DMS53 treated with DMSO at 0.1 percent for 48 hours (cell line): ENCODE results near the gene GPSM3.

Source experiments
- DNase-seq: peaks from one replicate; lab custom pipeline; 2025; ENCODE audit not compliant: unreplicated experiment; lab: John Stamatoyannopoulos, UW

The GPSM3 gene

GRCh38 chr6:32175711-32176475, 16.6 kb downstream of the GPSM3 start, which contains the start of gene AGPAT1:
AGPAT1 (minus strand) TSS chr6:32176084; CDS start chr6:32171496, 4,588 bp downstream.
- peak; percentile 93 for DNase-seq

- DNase-seq, result no peak
These were observed 17.1 kb downstream of the GPSM3 start for GRCh38 chr6:32175322-32175710.

- no peak for DNase-seq
These were observed 18.0 kb downstream of the GPSM3 start for GRCh38 chr6:32174416-32174815.

GRCh38 chr6:32173051-32173727, 19.3 kb downstream of the GPSM3 start:
- no peak for DNase-seq

- DNase-seq, result no peak
These were observed 21.2 kb downstream of the GPSM3 start for GRCh38 chr6:32171234-32171633.

GRCh38 chr6:32170294-32170693, 22.1 kb downstream of the GPSM3 start:
- DNase-seq, result no peak

GRCh38 chr6:32168807-32169591, 23.4 kb downstream of the GPSM3 start:
- DNase-seq, result no peak

- no peak for DNase-seq
These were observed 24.1 kb downstream of the GPSM3 start for GRCh38 chr6:32168350-32168749.

GRCh38 chr6:32167761-32168262, 24.6 kb downstream of the GPSM3 start:
- no peak for DNase-seq

GRCh38 chr6:32167154-32167760, 25.2 kb downstream of the GPSM3 start:
- peak; percentile 56 for DNase-seq

GRCh38 chr6:32166411-32167061, 25.9 kb downstream of the GPSM3 start:
- DNase-seq, result no peak

- no peak for DNase-seq
These were observed 28.1 kb downstream of the GPSM3 start, which contains the start of gene EGFL8 for GRCh38 chr6:32164295-32164694. EGFL8 (plus strand) TSS chr6:32164595; CDS start chr6:32166166, 1,571 bp downstream.

GRCh38 chr6:32163559-32164258, 28.7 kb downstream of the GPSM3 start:
- DNase-seq, result no peak

GRCh38 chr6:32158052-32158451, 34.4 kb downstream of the GPSM3 start:
- DNase-seq, result no peak

- no peak for DNase-seq
These were observed 35.6 kb downstream of the GPSM3 start for GRCh38 chr6:32156891-32157290.

- DNase-seq, result peak; percentile 77
These were observed 37.8 kb downstream of the GPSM3 start for GRCh38 chr6:32154514-32155161.

GRCh38 chr6:32153564-32154513, 38.6 kb downstream of the GPSM3 start, which contains the start of gene PPT2:
PPT2 (plus strand) TSS chr6:32154141; CDS start chr6:32154595, 454 bp downstream.
- DNase-seq, result peak; percentile 56
